Panc1 (cell line): ENCODE measurements around the gene TMEM117. TPM values are rescaled to one million over a fixed set of nuclear protein-coding genes. Genes with fewer than 3 reads are reported as not detected.

Experiments
- ATAC-seq: fragments of 200-7000 bp; cut with Tn5 transposase; 2 replicates; pipeline ENCODE4 v1.9.1; 2020; ENCODE audit warnings: mild to moderate bottlenecking, moderate library complexity
- BruUV-seq: library from RNA; stranded (reverse); fragments of 400-500 nt; replicated peaks from 2 replicates; lab custom pipeline; 2021; lab: Mats Ljungman, UMichigan
- CTCF ChIA-PET: fragments of 300-600 bp; sonication (Branson Sonifier 250); formaldehyde crosslinking; loops from one replicate; lab custom pipeline; 2022; ENCODE audit warnings: antibody characterized with exemption; lab: Charles Lee
- POLR2A ChIA-PET: fragments of 300-600 bp; sonication (Branson Sonifier 250); formaldehyde crosslinking; loops from one replicate; lab custom pipeline; 2022; ENCODE audit warnings: antibody characterized with exemption; lab: Charles Lee
- DNase-seq: peaks from one replicate; pipeline ENCODE4 v3.0.0-alpha.2; 2010; ENCODE audit warnings: low read depth, low spot score
- H3K27ac ChIP-seq: 2 replicates; pipeline ENCODE4 v1.5.1; 2011; ENCODE audit warnings: mild to moderate bottlenecking, low read length, inconsistent platforms
- H3K27me3 ChIP-seq: fragments of 200-500 bp; sonication (Bioruptor generic); 2 replicates; pipeline ENCODE4 v1.6.0; 2014; ENCODE audit warnings: low read length, inconsistent platforms; ENCODE audit not compliant: control insufficient read depth, insufficient read depth
- H3K36me3 ChIP-seq: fragments of 200-500 bp; sonication (Bioruptor generic); 2 replicates; pipeline ENCODE4 v1.5.1; 2014; ENCODE audit warnings: inconsistent platforms, mild to moderate bottlenecking, low read length, moderate library complexity; ENCODE audit not compliant: control insufficient read depth, insufficient read depth
- H3K4me1 ChIP-seq: 2 replicates; pipeline ENCODE4 v1.5.1; 2011; ENCODE audit warnings: inconsistent platforms, mild to moderate bottlenecking, low read length, moderate library complexity; ENCODE audit not compliant: control insufficient read depth, insufficient read depth
- H3K4me3 ChIP-seq, 2 experiments: 2 replicates each; pipeline ENCODE4 v1.5.1; 2011 to 2012; ENCODE audit warnings: low read depth in 2 of 2, low read length in 2 of 2, mild to moderate bottlenecking in 2 of 2, inconsistent platforms in 1 of 2, moderate library complexity in 1 of 2
- H3K9me3 ChIP-seq: fragments of 200-500 bp; sonication (Bioruptor generic); 2 replicates; pipeline ENCODE4 v1.5.1; 2014; ENCODE audit warnings: low read depth, mild to moderate bottlenecking, inconsistent platforms, low read length, moderate library complexity; ENCODE audit not compliant: control insufficient read depth, insufficient read depth
- POLR2AphosphoS5 ChIP-seq: IDR thresholded peaks from 2 replicates; pipeline ENCODE4 v1.6.1; 2012; ENCODE audit warnings: mild to moderate bottlenecking, low read depth, low read length, moderate library complexity
- SIN3A ChIP-seq: IDR thresholded peaks from 2 replicates; pipeline ENCODE4 v1.6.1; 2012; ENCODE audit warnings: low read depth, mild to moderate bottlenecking, low read length, moderate library complexity, borderline replicate concordance; ENCODE audit not compliant: insufficient read depth
- TCF7L2 ChIP-seq: IDR thresholded peaks from 2 replicates; pipeline ENCODE4 v1.6.1; 2011; ENCODE audit warnings: mild to moderate bottlenecking, low read depth, low read length, inconsistent platforms
- in situ Hi-C: cut with HindIII; loops from 2 replicates; pipeline ENCODE4 v1.10.0; 2016; ENCODE audit warnings: low sequenced_read_pairs, low pct_unique_long_range_greater_than_20kb
- intact Hi-C: fragments of 100-400 bp; cut with micrococcal nuclease; formaldehyde crosslinking; loops from one replicate; pipeline ENCODE4 v1.10.0; 2022; ENCODE audit not compliant: unreplicated experiment
- total RNA-seq: library from RNA; stranded (reverse); gene quantifications from one replicate; pipeline ENCODE4 v1.2.1, GENCODE V29; 2021; ENCODE audit not compliant: unreplicated experiment
- TF ChIP-seq, protein P1 (sequence below), 2 experiments: IDR thresholded peaks; 2 replicates each; pipeline ENCODE4 v1.6.1; 2011 to 2012; ENCODE audit warnings: low read depth in 2 of 2, control low read depth in 1 of 2, low read length in 1 of 2, mild to moderate bottlenecking in 1 of 2, moderate library complexity in 1 of 2; ENCODE audit not compliant: insufficient read depth in 1 of 2
- TF ChIP-seq, protein P2 (sequence below): fragments of 450-650 bp; IDR thresholded peaks from 2 replicates; pipeline ENCODE4 v1.5.1; 2017; ENCODE audit warnings: mild to moderate bottlenecking

The TMEM117 gene
- total RNA-seq, 1 experiment from 2014 or later: 5.5 TPM

DNA sequence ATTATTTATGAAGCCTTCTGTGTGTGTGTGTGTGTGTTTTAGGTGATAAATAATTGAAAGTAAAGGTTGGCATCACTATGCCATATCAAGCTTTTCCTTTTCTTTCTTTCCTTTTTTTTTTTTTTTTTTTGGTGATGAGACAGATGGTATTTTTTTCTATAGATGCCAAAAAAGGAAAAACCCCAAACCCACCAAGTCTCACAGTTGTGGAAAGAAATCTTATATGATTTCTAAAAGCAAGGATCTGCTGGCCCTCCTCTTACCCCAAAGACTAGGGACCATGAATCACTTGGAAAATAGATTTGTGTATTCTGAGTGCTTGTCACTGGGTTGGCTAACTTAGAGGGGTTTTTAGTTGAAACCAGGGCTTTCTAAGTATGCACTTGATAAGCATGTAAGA is 181.3 kb downstream of the TMEM117 start:
- H3K9me3 ChIP-seq: no peaks in the 10 kb centered on the region
- no peaks in the 10 kb centered on the region for H3K4me1 ChIP-seq
- no peaks in the 10 kb centered on the region for H3K36me3 ChIP-seq
- ChIA-PET POLR2A (no interaction called here), CTCF (no interaction called here)
- no peak overlapping the region for H3K27ac ChIP-seq
- H3K4me3 ChIP-seq: no peak overlapping the region
- TF ChIP-seq SIN3A (no peak), POLR2AphosphoS5 (no peak), TCF7L2 (no peak)
- TF ChIP-seq, protein P1, sequence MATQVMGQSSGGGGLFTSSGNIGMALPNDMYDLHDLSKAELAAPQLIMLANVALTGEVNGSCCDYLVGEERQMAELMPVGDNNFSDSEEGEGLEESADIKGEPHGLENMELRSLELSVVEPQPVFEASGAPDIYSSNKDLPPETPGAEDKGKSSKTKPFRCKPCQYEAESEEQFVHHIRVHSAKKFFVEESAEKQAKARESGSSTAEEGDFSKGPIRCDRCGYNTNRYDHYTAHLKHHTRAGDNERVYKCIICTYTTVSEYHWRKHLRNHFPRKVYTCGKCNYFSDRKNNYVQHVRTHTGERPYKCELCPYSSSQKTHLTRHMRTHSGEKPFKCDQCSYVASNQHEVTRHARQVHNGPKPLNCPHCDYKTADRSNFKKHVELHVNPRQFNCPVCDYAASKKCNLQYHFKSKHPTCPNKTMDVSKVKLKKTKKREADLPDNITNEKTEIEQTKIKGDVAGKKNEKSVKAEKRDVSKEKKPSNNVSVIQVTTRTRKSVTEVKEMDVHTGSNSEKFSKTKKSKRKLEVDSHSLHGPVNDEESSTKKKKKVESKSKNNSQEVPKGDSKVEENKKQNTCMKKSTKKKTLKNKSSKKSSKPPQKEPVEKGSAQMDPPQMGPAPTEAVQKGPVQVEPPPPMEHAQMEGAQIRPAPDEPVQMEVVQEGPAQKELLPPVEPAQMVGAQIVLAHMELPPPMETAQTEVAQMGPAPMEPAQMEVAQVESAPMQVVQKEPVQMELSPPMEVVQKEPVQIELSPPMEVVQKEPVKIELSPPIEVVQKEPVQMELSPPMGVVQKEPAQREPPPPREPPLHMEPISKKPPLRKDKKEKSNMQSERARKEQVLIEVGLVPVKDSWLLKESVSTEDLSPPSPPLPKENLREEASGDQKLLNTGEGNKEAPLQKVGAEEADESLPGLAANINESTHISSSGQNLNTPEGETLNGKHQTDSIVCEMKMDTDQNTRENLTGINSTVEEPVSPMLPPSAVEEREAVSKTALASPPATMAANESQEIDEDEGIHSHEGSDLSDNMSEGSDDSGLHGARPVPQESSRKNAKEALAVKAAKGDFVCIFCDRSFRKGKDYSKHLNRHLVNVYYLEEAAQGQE (IDR thresholded peaks at IDR 0.05; ENCODE audit: insufficient read depth in 1 of 2, low read depth in 2 of 2, low read length in 1 of 2): no peak
- TF ChIP-seq, protein P2, sequence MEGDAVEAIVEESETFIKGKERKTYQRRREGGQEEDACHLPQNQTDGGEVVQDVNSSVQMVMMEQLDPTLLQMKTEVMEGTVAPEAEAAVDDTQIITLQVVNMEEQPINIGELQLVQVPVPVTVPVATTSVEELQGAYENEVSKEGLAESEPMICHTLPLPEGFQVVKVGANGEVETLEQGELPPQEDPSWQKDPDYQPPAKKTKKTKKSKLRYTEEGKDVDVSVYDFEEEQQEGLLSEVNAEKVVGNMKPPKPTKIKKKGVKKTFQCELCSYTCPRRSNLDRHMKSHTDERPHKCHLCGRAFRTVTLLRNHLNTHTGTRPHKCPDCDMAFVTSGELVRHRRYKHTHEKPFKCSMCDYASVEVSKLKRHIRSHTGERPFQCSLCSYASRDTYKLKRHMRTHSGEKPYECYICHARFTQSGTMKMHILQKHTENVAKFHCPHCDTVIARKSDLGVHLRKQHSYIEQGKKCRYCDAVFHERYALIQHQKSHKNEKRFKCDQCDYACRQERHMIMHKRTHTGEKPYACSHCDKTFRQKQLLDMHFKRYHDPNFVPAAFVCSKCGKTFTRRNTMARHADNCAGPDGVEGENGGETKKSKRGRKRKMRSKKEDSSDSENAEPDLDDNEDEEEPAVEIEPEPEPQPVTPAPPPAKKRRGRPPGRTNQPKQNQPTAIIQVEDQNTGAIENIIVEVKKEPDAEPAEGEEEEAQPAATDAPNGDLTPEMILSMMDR: no peak
- DNase-seq: no peak
- H3K27me3 ChIP-seq: no peaks in the 10 kb centered on the region
- no peak for ATAC-seq
- intact Hi-C loops (loop anchor here (5.0 kb wide), 2 partner anchors 915 to 930 kb away; no protein-coding TSS in a partner anchor), in situ Hi-C loops (no loop called here)
- no TSS peak for BruUV-seq

DNA sequence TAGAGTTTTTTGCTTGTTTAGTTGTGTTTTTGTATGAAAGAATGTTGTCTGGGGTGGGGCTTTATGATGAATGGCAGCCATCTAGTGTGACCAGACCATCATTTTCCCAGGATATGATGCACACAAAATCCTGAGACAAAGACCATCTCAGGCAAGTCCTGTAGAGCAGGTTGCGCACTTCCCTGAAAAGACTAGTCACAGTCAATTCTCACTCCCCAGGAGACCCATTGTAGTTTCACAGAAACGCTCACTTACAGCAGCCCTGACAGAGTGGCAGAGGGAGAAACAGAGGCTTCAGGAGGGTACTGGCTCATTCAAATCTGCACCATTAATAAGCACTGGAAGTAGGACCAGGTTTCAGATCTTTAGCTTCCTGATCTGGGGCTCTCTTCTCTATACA is 183.2 kb downstream of the TMEM117 start:
- no peak for TF ChIP-seq SIN3A
- TF ChIP-seq, protein P2: no peak
- TF ChIP-seq POLR2AphosphoS5: no peak
- TF ChIP-seq, protein P1 (IDR thresholded peaks at IDR 0.05; ENCODE audit: insufficient read depth in 1 of 2, low read depth in 2 of 2, low read length in 1 of 2): no peak
- ATAC-seq (no peak), DNase-seq (no peak)
- H3K27ac ChIP-seq: no peak overlapping the region
- intact Hi-C loops: loop anchor here (5.0 kb wide), 2 partner anchors 913 to 928 kb away; no protein-coding TSS in a partner anchor
- ChIA-PET POLR2A (no interaction called here), CTCF (no interaction called here)
- in situ Hi-C loops: no loop called here
- no peaks in the 10 kb centered on the region for H3K36me3 ChIP-seq
- H3K4me3 ChIP-seq: no peak overlapping the region
- H3K9me3 ChIP-seq: no peaks in the 10 kb centered on the region
- no TSS peak for BruUV-seq
- H3K4me1 ChIP-seq: no peaks in the 10 kb centered on the region
- H3K27me3 ChIP-seq: no peaks in the 10 kb centered on the region
